Ecto neural progenitor cell (in vitro differentiated cells): Measurements from ENCODE around the gene GRIA1.
"Not testable (repeated sequence)": the region's sequence is repeated elsewhere in the genome, so short reads cannot be mapped to it uniquely, and the experiment has no call there.

ENCODE experiments used
- DNase-seq: peaks from one replicate; pipeline ENCODE4 v3.0.0-alpha.2; 2018; ENCODE audit warnings: low spot score

GRIA1 gene

DNA sequence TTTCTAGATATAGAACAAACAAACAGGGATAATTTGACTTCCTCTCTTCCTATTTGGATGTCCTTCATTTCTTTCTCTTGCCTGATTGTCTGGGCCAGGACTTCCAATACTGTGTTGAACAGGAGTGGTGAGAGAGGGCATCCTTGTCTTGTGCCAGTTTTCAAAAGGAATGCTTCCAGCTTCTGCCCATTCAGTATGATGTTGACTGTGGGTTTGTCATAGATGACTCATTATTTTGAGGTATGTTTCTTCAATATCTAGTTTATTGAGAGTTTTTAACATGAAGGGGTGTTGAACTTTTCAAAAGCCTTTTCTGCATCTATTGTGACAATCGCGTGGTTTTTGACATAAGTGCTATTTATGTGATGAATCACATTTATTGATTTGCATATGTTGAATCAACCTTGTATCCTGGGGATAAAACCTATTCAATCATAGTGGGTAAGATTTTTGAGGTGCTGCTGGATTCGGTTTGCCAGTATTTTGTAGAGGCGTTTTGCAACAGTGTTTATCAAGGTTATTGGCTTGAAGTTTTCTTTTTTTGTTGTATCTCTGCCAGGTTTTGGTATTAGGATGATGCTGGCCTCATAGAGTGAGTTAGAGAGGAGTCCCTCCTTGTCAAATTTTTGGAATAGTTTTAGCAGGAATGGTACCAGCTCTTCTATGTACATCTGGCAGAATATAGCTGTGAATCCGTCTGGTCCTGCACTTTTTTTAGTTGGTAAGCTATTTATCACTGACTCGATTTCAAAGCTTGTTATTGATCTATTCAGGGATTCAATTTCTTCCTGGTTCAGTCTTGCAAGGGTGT, 359.0 kb downstream of the GRIA1 start:
- DNase-seq = not testable (repeated sequence)

GRCh38 chr5:153860195-153860886, 369.9 kb downstream of the GRIA1 start:
- DNase-seq = no peak

- not testable (repeated sequence) for DNase-seq
Measured at GRCh38 chr5:153862906-153863305, 372.4 kb downstream of the GRIA1 start.
